ENCODE results near the gene DSC1.

Gene DSC1

DNA sequence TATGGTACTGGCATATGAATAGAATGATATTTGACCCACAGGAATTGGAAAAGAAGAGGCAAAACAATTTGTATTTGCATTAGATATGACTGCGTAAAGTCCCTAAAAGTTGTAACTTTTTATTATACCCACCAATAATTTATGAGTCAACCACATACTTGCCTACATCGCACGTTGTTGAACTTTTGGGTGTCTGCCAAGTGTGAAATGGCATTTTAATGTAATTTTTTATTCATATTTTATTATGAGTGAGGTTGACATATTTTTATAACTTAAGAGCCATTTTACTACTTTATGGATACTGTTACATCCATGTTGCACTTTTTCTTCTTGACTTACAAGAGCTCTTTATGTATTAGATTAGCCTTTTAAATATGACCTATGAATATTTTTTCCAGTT lies 65.0 kb downstream of the DSC1 start:
- CTCF ChIA-PET, result interaction anchor here (0.6 to 0.7 kb wide), 5 partner anchors 62 to 566 kb away, joined by 3 to 4 read pairs (median 3); no protein-coding TSS in a partner anchor
- no peak overlapping the region for H3K27ac ChIP-seq
- TF ChIP-seq CTCF (conservative IDR thresholded peaks at IDR 0.05; ENCODE audit: low read depth), result no peak
- no peak for DNase-seq (ENCODE audit: low spot score)
- POLR2A ChIA-PET (ENCODE audit: low non-redundant PET), result no interaction called here

GRCh38 chr18:31093880-31094279 lies 68.8 kb downstream of the DSC1 start:
- ChIA-PET CTCF (no interaction called here), POLR2A (ENCODE audit: low non-redundant PET) (no interaction called here)
- no peak for DNase-seq (ENCODE audit: low spot score)
- H3K27ac ChIP-seq, result no peak overlapping the region
- no peak for TF ChIP-seq CTCF (conservative IDR thresholded peaks at IDR 0.05; ENCODE audit: low read depth)

- TF ChIP-seq CTCF (conservative IDR thresholded peaks at IDR 0.05; ENCODE audit: low read depth), result no peak
- POLR2A ChIA-PET (ENCODE audit: low non-redundant PET), result no interaction called here
Measured at GRCh38 chr18:31093294-31093693, 69.4 kb downstream of the DSC1 start.

GRCh38 chr18:31091350-31091749 lies 71.3 kb downstream of the DSC1 start:
- H3K27ac ChIP-seq, result no peak overlapping the region
- ChIA-PET POLR2A (ENCODE audit: low non-redundant PET) (interaction anchor here (0.6 kb wide), 1 partner anchor 31 kb away, joined by 3 read pairs; no protein-coding TSS in a partner anchor), CTCF (no interaction called here)
- no peak for TF ChIP-seq CTCF (conservative IDR thresholded peaks at IDR 0.05; ENCODE audit: low read depth)
- DNase-seq (ENCODE audit: low spot score), result no peak

More at GRCh38 chr18:31093294-31093693, 69.4 kb downstream of the DSC1 start:
- no peak for DNase-seq (ENCODE audit: low spot score)
- H3K27ac ChIP-seq, result no peak overlapping the region
- CTCF ChIA-PET, result no interaction called here

- CTCF ChIA-PET, result no interaction called here
- POLR2A ChIA-PET (ENCODE audit: low non-redundant PET), result no interaction called here
- no peak for DNase-seq (ENCODE audit: low spot score)
- H3K27ac ChIP-seq, result no peak overlapping the region
- no peak for TF ChIP-seq CTCF (conservative IDR thresholded peaks at IDR 0.05; ENCODE audit: low read depth)
Measured at GRCh38 chr18:31088532-31088931, 74.1 kb downstream of the DSC1 start.

DNA sequence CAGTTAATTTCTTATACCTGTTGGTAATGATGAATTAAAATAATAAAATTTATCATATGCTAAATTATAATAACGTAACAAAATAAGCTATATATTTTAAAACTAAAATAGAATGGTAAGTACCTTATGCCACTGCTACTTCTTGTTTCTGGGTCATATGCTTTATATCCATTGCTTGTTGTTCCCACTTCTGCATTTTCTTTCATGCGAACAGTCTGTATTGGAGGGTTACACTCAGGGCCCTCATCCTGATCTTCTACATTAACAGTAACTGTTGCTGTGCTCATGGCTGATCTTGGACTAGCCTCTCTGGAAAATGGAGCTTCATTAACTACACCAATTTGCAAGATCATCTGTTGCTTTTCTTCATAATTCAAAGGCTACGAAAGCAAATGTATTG lies 82.7 kb downstream of the DSC1 start:
- CTCF ChIA-PET, result no interaction called here
- POLR2A ChIA-PET (ENCODE audit: low non-redundant PET), result no interaction called here
- no peak for TF ChIP-seq CTCF (conservative IDR thresholded peaks at IDR 0.05; ENCODE audit: low read depth)
- no peak overlapping the region for H3K27ac ChIP-seq
- no peak for DNase-seq (ENCODE audit: low spot score)
